Stimulated activated CD4-positive, alpha-beta T cell treated with anti-CD3 and anti-CD28 coated beads, Interleukin-15, amount 100 ng/mL, for 48 hours (primary cell): ENCODE results near the gene SMIM29.

Experiments
- DNase-seq, 2 donors: peaks; one replicate each; pipeline ENCODE4 v3.0.0-alpha.2; 2020; ENCODE audit warnings: low read depth in 2 of 2

The SMIM29 gene

DNA sequence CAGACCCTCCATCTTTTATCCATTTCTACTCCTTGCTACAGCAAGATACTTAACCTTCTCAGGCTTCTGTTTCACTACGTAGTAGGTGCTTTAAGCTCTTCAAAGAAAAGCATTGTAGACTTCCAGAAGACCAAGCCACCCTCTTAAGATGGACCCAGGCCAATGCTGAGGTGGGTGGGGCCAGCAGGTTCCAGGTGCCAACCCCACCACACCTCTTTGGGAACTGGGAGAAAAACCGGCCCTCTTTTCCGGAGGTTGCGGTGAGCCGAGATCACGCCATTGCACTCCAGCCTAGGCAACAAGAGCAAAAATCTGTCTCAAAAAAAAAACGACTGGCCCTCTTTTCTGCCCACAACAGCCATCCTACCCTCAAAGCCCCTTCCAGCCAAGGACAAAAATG, 22.7 kb downstream of the SMIM29 start:
- DNase-seq: no peak

DNA sequence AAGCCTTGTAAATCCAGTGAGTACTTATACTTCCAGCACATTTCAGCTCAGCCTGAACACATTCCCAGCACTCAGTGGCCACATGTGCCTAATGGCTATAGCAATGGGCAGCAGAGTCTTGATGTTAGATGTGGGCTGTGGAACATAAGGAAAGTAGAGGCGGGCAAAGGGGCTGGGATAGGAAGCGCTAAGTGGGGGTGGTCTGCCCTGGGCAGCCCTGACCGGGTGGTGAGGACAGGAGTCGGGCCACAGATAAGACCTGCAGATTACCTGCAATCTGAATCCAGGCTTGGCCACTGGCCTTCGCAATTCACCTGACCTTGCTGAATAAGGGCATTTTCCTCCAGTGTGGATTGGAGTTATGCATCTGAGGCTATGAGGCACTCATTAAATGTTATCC, 23.3 kb downstream of the SMIM29 start:
- no peak for DNase-seq

DNA sequence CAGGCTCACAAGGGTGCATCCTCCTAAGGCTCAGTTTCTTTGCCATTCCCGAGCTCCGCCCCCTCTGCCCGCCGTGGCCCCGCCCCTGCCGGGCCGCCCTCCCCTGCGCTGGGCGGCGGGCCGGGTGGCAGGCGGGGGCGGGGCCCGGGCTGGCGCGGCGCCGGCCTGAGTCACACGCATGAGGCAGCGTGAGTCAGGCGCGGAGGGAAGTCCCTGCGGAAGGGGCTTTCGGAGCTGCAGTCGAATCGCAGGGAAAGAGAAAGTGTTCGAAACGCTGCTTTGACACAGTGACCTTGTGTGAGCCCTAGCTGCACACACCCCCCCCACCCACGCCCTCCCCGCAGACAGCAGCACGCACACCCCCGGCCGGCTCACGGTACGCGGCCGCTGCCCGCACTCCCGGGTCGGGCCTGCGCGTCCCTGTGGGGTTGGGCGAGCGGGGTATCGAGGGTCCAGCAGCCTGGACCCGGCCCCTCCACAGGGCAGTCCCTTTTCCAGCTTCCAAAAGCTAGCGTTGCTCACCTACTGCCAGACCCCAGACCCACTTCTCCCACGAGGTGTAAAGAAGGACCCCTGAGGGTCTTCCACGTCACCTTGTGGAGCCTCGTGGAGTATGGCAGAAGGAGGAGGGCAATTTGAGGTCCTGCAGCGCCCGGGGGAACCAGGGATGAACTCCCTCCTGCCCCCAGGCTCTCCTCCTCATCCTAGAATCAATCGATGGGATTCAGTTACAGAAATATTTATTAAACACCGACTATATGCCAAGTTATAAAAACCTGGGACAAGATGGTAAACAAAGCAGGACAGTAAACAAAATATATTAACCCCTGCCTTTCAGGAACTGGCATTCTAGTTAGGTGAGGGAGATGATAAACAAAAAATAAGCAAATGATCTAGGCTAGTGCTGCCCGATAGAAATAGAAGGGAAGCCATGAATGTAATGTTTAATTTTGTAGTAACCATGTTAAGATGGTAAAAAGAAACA, 24.6 kb downstream of the SMIM29 start:
- DNase-seq: peak; percentile 88 to 94

DNA sequence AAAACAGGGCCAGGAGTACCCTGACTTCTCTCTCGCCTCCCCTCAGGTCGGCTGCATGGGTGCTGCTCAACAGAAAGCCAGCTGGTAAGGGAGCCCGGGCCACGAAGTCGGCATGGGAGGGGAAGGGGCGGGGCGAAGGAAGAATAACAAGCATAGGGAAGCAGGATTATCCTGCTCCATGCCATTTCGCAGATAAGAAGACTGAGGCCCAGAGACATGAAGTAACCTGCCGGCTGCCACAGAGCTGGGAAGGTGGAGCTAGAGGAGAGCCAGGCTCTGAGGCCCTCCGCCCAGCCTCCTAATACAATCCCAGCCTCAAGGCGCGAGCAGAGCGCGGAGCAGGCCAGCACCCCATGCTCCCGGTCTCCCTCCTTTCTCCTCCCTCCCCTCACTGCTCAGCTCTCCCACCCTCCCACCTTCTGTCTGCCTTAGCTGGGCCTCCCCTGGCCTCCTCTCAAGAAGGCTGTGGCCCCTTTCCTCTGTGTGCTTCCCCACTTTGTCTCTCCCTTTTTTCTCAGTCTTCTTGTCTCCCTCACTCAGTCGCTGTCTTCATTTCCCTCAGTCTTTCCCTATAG, 25.3 kb downstream of the SMIM29 start:
- DNase-seq: no peak

DNA sequence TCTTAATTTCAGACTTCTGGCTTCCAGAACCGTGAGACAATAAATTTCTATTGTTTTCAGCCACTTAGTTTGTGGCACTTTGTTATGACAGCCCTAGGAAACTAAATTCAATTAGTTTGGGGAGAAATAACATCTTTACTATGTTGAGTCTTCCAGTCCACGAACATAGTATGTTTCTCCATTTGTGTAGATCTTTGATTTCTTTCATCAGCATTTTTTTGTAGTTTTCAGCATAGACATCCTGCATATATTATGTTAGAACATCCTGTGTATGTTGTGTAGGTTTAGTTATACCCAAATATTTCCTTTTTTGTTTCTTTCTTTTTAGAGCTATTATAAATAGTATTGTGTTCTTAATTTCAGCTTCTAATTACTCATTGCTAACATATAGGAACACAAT, 30.1 kb downstream of the SMIM29 start:
- DNase-seq: no peak

DNA sequence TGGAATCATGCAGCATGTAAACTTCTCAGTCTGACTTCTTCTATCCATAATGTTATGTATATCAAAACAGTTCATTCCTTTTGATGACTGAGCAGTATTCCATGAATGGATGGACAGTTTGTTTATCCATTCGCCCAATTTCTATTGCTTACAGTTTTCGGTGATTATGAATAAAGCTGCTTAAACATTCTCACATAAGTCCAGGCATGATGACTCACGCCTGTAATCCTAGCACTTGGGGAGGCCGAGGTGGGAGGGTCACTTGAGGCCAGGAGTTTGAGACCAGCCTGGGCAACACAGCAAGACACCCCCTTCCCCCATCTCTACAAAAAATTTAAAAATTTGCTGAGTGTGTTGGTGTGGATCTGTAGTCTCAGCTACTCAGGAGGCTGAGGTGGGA, 35.0 kb downstream of the SMIM29 start:
- DNase-seq: no peak

DNA sequence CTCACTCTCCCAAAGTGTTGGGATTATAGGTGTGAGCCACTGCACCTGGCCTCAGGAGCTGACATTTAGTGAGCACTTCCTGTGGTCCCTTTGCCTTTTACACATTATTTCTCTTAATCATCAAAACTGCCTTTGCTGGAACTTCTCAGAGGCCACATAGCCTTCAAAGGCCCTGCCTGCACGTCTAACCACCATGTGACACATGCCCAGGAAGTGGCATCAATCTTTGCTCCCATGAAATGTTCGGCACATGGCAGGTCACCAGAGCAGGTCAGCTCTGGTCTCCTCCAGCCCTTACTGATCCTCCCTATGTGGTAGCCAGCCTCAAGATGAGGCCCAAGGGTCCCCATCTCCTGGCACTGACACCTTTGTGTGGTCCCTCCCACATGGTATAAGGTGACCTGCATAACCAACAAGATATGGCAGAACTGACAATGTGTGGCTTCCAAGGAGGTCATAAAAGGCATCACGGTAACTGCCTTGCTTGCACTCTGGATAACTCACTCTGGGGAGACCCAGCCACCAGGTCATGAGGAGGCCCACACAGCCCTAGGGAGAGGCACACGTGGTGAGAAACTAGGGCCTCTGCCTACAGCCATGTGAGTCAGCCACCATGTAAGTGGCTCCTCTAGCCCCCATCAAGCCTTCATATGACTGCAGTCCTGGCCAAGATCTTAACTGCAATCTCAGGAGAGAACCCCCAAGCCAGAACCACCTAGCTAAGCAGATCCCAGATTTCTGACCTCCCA, 40.9 kb downstream of the SMIM29 start:
- peak; percentile 33 to 45 for DNase-seq

DNA sequence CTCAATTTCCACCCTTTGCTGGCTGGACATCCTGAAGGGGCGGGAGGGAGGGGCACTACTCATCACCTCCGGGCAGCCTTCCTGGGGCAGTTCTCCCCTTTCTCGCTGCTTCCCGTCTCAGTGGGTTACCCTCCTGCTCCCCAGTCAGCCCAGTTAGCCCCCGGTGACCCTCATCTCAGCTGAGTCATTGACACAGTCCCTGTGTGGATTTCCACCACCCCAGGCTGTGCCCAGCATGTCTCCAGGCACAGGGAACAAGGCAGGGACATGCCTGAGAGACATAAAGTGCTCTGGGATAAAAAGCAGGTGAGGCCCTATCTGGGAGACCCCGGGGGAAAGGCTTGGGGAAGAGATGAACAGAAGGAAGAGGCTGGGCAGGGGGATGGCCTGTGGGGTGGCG, 42.1 kb downstream of the SMIM29 start:
- no peak for DNase-seq

DNA sequence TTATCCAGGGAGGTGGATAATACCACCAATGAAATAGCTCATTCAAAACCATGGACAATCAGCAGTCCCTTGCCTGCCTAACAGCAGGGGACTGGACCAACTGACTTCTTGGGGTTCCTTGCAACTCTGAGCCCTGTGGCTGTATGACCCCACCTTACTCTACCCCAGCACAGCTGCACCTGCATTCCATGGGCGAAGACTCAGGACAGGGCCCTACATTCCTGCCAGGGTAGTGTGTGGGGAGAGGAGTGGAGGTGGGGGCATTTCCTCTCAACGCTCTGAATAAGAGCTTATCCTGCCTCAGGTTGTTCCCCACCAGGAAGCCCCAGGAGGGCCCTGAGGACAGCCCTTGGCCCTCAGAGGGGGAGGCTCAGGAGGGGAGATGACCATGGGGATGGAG, 42.9 kb downstream of the SMIM29 start:
- DNase-seq: no peak

DNA sequence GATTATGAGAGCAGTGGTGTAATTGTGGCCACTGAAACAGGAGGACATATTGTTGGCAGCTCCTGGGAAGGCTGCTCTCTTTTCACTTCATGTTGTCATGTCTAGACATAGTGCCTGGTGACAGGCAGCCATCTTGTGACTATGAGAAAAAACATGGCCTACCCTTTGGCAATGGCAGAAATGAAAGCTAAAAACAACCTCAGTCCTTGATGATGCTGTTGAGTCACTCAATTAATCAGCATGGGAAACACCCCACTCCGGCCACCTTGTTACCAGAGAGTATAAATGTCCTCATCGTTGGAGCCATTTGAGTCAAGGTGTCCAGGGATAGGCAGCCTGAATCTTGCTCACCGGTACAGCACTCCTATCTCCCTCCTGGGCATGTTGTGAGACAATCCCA, 43.3 kb downstream of the SMIM29 start:
- no peak for DNase-seq

DNA sequence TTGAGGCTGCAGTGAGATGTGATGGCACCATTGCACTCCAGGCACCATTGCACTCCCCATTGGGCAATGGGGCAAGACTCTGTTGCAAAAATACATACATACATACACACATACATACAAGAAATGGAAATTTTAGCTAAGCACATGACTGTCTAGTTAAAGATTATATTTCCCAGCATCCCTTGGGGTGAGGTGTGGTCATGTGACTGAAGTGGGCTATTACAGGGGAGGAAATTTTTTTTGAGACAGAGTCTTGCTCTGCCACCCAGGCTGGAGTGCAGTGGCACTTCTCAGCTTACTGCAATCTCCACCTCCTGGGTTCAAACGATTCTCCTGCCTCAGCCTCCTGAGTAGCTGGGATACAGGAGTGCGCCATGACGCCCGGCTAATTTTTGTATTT, 44.1 kb downstream of the SMIM29 start:
- no peak for DNase-seq

DNA sequence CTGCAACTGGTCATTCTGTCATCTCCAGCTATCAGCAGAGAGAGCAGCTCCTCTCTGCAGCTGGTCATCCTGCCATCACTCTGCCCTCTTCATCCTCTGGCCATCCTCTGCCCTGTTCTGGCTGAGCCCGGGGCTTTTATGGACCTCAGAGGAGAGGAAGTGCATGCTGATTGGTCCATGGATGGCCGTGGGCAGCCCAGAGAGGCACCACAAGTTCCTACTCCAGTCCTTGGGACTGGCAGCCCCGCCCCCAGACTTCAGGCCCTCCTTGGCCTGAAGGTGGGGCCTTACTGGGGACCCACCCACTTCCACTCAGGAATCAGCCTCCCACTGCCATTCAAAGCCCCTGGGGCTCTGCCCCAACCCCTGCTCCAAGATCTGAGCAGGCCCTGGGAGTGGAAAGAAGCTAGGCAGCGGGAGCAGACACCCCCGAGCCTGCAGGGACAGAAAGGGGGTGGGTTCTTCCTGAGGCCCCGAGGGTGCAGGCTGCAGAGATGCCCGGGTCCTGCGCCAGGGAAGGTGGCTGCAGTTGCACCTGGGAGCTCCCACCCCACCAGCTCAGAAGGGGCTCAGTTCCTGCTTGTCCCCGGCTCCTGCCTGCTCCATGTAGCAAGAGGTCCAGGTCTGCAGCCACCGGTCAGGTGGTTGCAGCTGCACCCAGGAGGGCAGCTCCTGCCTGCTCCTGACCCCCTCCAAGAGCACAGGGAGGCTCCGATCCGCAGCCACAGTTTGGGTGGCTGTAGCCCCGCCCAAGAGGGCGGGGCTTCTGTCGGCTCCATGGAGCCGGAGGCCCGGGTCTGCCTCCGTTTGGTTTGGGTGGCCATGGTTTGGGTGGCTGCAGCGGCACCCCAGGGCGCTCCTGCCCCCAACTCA, 46.2 kb downstream of the SMIM29 start:
- DNase-seq: no peak

DNA sequence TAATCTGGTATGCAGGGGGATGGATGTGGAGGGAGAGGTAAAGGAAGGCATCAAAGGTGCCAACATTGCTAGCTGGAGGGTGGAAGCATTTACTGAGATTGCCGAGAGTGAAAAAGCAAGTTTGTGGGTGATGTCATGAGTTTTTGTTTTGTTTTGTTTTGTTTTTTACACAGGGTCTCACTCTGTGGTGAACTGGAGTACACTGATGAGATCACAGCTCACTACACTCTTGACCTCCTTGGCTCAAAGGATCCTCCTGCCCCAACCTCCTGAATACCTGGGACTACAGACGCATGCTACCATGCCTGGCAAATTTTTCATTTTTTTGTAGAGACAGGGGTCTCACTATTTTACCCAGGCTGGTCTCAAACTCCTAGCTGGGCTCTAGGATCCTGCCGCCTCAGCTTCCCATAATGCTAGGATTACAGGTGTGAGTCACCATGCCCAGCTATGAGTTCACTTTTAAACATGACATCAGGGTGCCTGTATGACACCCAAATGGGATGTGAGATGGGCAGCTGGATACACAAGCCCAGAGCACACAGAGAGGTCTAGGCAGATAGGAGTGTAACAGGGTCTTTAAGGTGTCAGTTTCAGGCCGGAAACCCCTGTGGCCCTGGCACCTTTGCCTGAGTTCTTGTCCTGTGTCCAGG, 47.2 kb downstream of the SMIM29 start:
- DNase-seq: no peak

DNA sequence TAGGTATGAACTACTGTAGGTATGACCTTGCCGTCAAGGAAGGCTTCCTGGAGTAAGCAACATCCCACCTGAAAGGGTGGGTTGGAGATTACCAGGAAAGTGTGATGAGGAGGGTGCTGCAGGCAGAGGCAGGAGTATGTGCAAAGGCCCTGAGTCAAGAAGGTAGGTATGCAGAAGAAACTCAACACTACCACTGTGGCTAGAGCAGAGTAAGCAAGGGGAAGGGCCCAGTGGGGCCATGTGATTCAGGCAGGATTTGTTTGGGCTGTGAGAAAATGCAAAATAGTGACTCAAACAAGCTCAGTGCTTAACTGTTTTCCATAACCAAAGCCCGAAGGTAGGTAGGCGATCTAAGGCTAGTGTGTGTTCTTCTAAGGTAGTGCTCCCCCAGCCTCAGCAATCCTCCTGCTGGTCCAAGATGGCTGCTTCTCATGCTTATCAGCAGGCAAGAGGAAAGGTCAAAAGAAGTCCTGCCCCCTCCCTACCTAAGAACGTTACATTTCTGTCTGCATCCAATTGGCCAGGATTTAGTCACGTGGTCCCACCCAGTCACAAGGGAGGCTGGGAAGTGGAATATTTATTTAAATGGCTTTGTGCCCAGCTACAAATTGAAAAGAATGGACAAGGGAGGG, 48.4 kb downstream of the SMIM29 start:
- no peak for DNase-seq

DNA sequence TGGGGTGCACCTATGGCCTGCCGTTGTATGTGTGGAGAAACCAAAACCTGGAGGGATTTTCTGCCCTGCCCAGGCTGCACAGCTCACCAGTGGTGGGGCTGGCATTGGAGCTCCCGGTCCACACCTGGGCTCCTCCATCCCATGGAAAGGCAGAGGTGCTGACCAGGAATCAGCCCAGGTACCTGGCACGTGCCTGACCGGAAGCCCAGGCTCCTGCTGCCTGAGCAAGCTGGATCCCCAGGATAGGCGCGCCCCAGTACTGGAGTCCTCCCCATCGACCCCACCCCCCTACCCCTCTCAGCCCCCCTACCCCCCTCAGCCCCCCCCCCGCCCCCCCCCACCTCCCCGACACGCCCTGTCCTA, 52.0 kb downstream of the SMIM29 start:
- DNase-seq: no peak
